WTC11 (cell line): Measurements from ENCODE around the gene MSS51. TPM values are rescaled to one million over a fixed set of nuclear protein-coding genes. Genes with fewer than 3 reads are reported as not detected.

Experiments
- ATAC-seq: fragments of 200-7000 bp; cut with Tn5 transposase; 2 replicates; pipeline ENCODE4 v1.10.0; 2021; ENCODE audit warnings: mild to moderate bottlenecking, moderate library complexity
- CTCF ChIA-PET: fragments of 300-600 bp; sonication (Branson Sonifier 250); formaldehyde crosslinking; loops from one replicate; lab custom pipeline; 2021; ENCODE audit warnings: antibody characterized with exemption; lab: Charles Lee
- POLR2A ChIA-PET: fragments of 350-600 bp; sonication (Branson Sonifier 250); formaldehyde crosslinking; loops from one replicate; lab custom pipeline; 2021; ENCODE audit warnings: antibody characterized with exemption; lab: Charles Lee
- DNase-seq: peaks from one replicate; pipeline ENCODE4 v3.0.0; 2021; ENCODE audit warnings: low spot score
- H3K27ac Mint-ChIP-seq: 2 replicates; pipeline ENCODE4 v1.8.0; 2021; ENCODE audit warnings: mixed read lengths
- H3K27me3 Mint-ChIP-seq: 2 replicates; pipeline ENCODE4 v1.8.0; 2021; ENCODE audit warnings: low read depth, mild to moderate bottlenecking, moderate library complexity, mixed read lengths
- H3K36me3 Mint-ChIP-seq: 2 replicates; pipeline ENCODE4 v1.8.0; 2021; ENCODE audit warnings: mixed read lengths
- H3K4me1 Mint-ChIP-seq: 2 replicates; pipeline ENCODE4 v1.8.0; 2022; ENCODE audit warnings: mixed read lengths
- H3K4me3 Mint-ChIP-seq: 2 replicates; pipeline ENCODE4 v1.8.0; 2021; ENCODE audit warnings: mild to moderate bottlenecking, moderate library complexity, mixed read lengths
- H3K9me3 Mint-ChIP-seq: 2 replicates; pipeline ENCODE4 v1.8.0; 2021; ENCODE audit warnings: mixed read lengths
- EMX1 ChIP-seq: fragments of 250-450 bp; sonication (Bioruptor Pico); IDR thresholded peaks from 2 replicates; pipeline ENCODE4 v1.8.0; 2021; ENCODE audit warnings: mild to moderate bottlenecking
- FOXK1 ChIP-seq: sonication (generic); formaldehyde crosslinking; IDR thresholded peaks from 2 replicates; pipeline ENCODE4 v1.8.0; 2022; ENCODE audit warnings: mild to moderate bottlenecking, moderate library complexity, missing genetic modification reagents
- GABPB1 ChIP-seq: sonication (generic); formaldehyde crosslinking; IDR thresholded peaks from 2 replicates; pipeline ENCODE4 v1.8.1; 2023; ENCODE audit warnings: mild to moderate bottlenecking, missing genetic modification reagents
- GRHL2 ChIP-seq: fragments of 250-450 bp; sonication (Bioruptor Pico); IDR thresholded peaks from 2 replicates; pipeline ENCODE4 v1.8.0; 2022; ENCODE audit warnings: mild to moderate bottlenecking, moderate library complexity; ENCODE audit not compliant: insufficient replicate concordance, severe bottlenecking
- JAZF1 ChIP-seq: fragments of 250-450 bp; sonication (Bioruptor Pico); IDR thresholded peaks from 2 replicates; pipeline ENCODE4 v1.9.0; 2021; ENCODE audit warnings: moderate library complexity, mild to moderate bottlenecking, inconsistent platforms
- KAT7 ChIP-seq: sonication (generic); formaldehyde crosslinking; IDR thresholded peaks from 2 replicates; pipeline ENCODE4 v1.8.1; 2023; ENCODE audit warnings: missing genetic modification reagents, mild to moderate bottlenecking, borderline replicate concordance
- MXD4 ChIP-seq: fragments of 250-450 bp; sonication (Bioruptor Pico); IDR thresholded peaks from 2 replicates; pipeline ENCODE4 v1.8.0; 2021; ENCODE audit warnings: mild to moderate bottlenecking, moderate library complexity, borderline replicate concordance
- NFATC4 ChIP-seq: fragments of 250-450 bp; sonication (Bioruptor Pico); IDR thresholded peaks from 2 replicates; pipeline ENCODE4 v1.9.0; 2021; ENCODE audit warnings: mild to moderate bottlenecking
- NR2C2 ChIP-seq: sonication (generic); formaldehyde crosslinking; IDR thresholded peaks from 2 replicates; pipeline ENCODE4 v1.8.0; 2022; ENCODE audit warnings: mild to moderate bottlenecking, missing genetic modification reagents
- OVOL2 ChIP-seq: fragments of 250-450 bp; sonication (Bioruptor Pico); IDR thresholded peaks from 2 replicates; pipeline ENCODE4 v1.9.0; 2021; ENCODE audit warnings: mild to moderate bottlenecking, borderline replicate concordance
- TCF7 ChIP-seq: sonication (generic); formaldehyde crosslinking; IDR thresholded peaks from 2 replicates; pipeline ENCODE4 v1.8.0; 2022; ENCODE audit warnings: mild to moderate bottlenecking, low read depth, missing genetic modification reagents, moderate library complexity
- TP53 ChIP-seq: sonication (generic); formaldehyde crosslinking; IDR thresholded peaks from 2 replicates; pipeline ENCODE4 v1.8.1; 2023; ENCODE audit warnings: mild to moderate bottlenecking, missing genetic modification reagents
- ZNF138 ChIP-seq: sonication (generic); formaldehyde crosslinking; conservative IDR thresholded peaks from 2 replicates; pipeline ENCODE4 v1.8.1; 2022; ENCODE audit warnings: mild to moderate bottlenecking, moderate library complexity, missing genetic modification reagents
- ZNF671 ChIP-seq: fragments of 250-450 bp; sonication (Bioruptor Pico); IDR thresholded peaks from 2 replicates; pipeline ENCODE4 v1.8.0; 2021; ENCODE audit warnings: mild to moderate bottlenecking
- total RNA-seq: library from RNA; stranded (reverse); gene quantifications from 3 replicates; pipeline ENCODE4 v1.2.3, GENCODE V29; 2021
- TF ChIP-seq, protein P1 (sequence below): sonication (generic); formaldehyde crosslinking; IDR thresholded peaks from 2 replicates; pipeline ENCODE4 v1.8.1; 2022; ENCODE audit warnings: missing genetic modification reagents, borderline replicate concordance
- TF ChIP-seq, protein P2 (sequence below): sonication (generic); formaldehyde crosslinking; IDR thresholded peaks from 2 replicates; pipeline ENCODE4 v1.8.0; 2023; ENCODE audit warnings: mild to moderate bottlenecking, missing genetic modification reagents
- TF ChIP-seq, protein P3 (sequence below): sonication (generic); formaldehyde crosslinking; IDR thresholded peaks from 2 replicates; pipeline ENCODE4 v1.8.0; 2022; ENCODE audit warnings: mild to moderate bottlenecking, missing genetic modification reagents
- TF ChIP-seq, protein P4 (sequence below): sonication (generic); formaldehyde crosslinking; IDR thresholded peaks from 2 replicates; pipeline ENCODE4 v1.8.0; 2022; ENCODE audit warnings: mild to moderate bottlenecking, missing genetic modification reagents
- TF ChIP-seq, protein P5 (sequence below): sonication (generic); formaldehyde crosslinking; IDR thresholded peaks from 2 replicates; pipeline ENCODE4 v1.8.0; 2023; ENCODE audit warnings: missing genetic modification reagents, mild to moderate bottlenecking, borderline replicate concordance

Gene MSS51
- total RNA-seq, 1 experiment from 2014 or later, result 3.0 TPM

DNA sequence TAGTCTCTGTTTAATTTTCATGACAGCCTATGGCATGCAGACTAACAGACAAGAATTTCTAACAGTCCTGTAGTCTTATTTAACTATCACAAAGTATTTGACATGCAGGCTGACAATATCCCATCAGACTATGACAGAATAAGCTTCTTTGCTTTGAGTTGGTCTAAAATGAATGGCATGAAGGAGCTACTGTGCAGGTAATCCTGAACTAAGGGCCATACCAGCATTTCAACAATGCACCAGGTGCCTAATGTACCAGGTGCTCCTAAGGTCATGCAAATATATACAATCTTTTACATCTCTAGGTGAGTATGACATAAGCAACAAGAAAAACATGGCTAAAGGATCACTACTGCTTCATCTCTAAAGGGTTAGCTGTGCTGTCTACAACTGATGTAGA, 13.6 kb upstream of the MSS51 start:
- ChIA-PET POLR2A (no interaction called here), CTCF (no interaction called here)
- Mint-ChIP-seq H3K4me1 (no peaks in the 10 kb centered on the region), H3K9me3 (no peaks in the 10 kb centered on the region), H3K36me3 (peaks cover 6% of the 10 kb centered on the region), H3K27me3 (no peaks in the 10 kb centered on the region), H3K27ac (no peak overlapping the region), H3K4me3 (no peak overlapping the region)
- ATAC-seq, result no peak
- TF ChIP-seq NR2C2 (no peak), TP53 (no peak), ZNF138 (CRISPR knock-in tag) (no peak), MXD4 (CRISPR knock-in tag) (no peak), NFATC4 (CRISPR knock-in tag) (no peak)
- TF ChIP-seq, protein P1, sequence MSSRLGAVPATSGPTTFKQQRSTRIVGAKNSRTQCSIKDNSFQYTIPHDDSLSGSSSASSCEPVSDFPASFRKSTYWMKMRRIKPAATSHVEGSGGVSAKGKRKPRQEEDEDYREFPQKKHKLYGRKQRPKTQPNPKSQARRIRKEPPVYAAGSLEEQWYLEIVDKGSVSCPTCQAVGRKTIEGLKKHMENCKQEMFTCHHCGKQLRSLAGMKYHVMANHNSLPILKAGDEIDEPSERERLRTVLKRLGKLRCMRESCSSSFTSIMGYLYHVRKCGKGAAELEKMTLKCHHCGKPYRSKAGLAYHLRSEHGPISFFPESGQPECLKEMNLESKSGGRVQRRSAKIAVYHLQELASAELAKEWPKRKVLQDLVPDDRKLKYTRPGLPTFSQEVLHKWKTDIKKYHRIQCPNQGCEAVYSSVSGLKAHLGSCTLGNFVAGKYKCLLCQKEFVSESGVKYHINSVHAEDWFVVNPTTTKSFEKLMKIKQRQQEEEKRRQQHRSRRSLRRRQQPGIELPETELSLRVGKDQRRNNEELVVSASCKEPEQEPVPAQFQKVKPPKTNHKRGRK (CRISPR knock-in tag), result no peak
- no peak for DNase-seq

DNA sequence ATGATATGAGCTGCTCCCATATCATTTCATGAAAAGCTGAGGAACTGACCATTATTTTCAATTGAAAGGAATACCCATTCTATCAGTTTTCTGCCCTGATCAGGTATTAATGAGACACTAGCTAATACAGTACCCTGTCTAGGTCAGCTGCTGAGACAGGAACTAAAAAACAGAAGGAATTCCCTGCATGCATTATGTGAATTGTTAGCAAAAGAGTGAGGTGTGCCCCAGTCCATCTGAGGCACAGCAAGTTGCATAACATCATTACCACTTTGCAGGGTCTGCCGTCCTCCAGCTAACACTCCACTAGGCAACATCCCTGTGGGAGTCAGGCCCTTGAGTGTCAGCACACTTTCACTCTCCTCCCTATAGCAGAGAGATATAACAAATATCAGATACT, 11.1 kb upstream of the MSS51 start:
- no peak overlapping the region for H3K4me3 Mint-ChIP-seq
- CTCF ChIA-PET, result no interaction called here
- TF ChIP-seq OVOL2 (CRISPR knock-in tag) (no peak), FOXK1 (no peak), JAZF1 (CRISPR knock-in tag) (no peak), ZNF138 (CRISPR knock-in tag) (no peak), EMX1 (no peak), TCF7 (CRISPR knock-in tag) (no peak), GABPB1 (no peak), KAT7 (CRISPR knock-in tag) (no peak), GRHL2 (CRISPR knock-in tag) (no peak), ZNF671 (CRISPR knock-in tag) (no peak)
- TF ChIP-seq, protein P2, sequence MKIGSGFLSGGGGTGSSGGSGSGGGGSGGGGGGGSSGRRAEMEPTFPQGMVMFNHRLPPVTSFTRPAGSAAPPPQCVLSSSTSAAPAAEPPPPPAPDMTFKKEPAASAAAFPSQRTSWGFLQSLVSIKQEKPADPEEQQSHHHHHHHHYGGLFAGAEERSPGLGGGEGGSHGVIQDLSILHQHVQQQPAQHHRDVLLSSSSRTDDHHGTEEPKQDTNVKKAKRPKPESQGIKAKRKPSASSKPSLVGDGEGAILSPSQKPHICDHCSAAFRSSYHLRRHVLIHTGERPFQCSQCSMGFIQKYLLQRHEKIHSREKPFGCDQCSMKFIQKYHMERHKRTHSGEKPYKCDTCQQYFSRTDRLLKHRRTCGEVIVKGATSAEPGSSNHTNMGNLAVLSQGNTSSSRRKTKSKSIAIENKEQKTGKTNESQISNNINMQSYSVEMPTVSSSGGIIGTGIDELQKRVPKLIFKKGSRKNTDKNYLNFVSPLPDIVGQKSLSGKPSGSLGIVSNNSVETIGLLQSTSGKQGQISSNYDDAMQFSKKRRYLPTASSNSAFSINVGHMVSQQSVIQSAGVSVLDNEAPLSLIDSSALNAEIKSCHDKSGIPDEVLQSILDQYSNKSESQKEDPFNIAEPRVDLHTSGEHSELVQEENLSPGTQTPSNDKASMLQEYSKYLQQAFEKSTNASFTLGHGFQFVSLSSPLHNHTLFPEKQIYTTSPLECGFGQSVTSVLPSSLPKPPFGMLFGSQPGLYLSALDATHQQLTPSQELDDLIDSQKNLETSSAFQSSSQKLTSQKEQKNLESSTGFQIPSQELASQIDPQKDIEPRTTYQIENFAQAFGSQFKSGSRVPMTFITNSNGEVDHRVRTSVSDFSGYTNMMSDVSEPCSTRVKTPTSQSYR, result no peak
- TF ChIP-seq, protein P3, sequence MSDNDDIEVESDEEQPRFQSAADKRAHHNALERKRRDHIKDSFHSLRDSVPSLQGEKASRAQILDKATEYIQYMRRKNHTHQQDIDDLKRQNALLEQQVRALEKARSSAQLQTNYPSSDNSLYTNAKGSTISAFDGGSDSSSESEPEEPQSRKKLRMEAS (CRISPR knock-in tag), result no peak
- TF ChIP-seq, protein P4, sequence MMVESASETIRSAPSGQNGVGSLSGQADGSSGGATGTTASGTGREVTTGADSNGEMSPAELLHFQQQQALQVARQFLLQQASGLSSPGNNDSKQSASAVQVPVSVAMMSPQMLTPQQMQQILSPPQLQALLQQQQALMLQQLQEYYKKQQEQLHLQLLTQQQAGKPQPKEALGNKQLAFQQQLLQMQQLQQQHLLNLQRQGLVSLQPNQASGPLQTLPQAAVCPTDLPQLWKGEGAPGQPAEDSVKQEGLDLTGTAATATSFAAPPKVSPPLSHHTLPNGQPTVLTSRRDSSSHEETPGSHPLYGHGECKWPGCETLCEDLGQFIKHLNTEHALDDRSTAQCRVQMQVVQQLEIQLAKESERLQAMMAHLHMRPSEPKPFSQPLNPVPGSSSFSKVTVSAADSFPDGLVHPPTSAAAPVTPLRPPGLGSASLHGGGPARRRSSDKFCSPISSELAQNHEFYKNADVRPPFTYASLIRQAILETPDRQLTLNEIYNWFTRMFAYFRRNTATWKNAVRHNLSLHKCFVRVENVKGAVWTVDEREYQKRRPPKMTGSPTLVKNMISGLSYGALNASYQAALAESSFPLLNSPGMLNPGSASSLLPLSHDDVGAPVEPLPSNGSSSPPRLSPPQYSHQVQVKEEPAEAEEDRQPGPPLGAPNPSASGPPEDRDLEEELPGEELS (CRISPR knock-in tag), result no peak
- TF ChIP-seq, protein P5, sequence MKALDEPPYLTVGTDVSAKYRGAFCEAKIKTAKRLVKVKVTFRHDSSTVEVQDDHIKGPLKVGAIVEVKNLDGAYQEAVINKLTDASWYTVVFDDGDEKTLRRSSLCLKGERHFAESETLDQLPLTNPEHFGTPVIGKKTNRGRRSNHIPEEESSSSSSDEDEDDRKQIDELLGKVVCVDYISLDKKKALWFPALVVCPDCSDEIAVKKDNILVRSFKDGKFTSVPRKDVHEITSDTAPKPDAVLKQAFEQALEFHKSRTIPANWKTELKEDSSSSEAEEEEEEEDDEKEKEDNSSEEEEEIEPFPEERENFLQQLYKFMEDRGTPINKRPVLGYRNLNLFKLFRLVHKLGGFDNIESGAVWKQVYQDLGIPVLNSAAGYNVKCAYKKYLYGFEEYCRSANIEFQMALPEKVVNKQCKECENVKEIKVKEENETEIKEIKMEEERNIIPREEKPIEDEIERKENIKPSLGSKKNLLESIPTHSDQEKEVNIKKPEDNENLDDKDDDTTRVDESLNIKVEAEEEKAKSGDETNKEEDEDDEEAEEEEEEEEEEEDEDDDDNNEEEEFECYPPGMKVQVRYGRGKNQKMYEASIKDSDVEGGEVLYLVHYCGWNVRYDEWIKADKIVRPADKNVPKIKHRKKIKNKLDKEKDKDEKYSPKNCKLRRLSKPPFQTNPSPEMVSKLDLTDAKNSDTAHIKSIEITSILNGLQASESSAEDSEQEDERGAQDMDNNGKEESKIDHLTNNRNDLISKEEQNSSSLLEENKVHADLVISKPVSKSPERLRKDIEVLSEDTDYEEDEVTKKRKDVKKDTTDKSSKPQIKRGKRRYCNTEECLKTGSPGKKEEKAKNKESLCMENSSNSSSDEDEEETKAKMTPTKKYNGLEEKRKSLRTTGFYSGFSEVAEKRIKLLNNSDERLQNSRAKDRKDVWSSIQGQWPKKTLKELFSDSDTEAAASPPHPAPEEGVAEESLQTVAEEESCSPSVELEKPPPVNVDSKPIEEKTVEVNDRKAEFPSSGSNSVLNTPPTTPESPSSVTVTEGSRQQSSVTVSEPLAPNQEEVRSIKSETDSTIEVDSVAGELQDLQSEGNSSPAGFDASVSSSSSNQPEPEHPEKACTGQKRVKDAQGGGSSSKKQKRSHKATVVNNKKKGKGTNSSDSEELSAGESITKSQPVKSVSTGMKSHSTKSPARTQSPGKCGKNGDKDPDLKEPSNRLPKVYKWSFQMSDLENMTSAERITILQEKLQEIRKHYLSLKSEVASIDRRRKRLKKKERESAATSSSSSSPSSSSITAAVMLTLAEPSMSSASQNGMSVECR, result no peak
- DNase-seq, result no peak
- no peak overlapping the region for H3K27ac Mint-ChIP-seq
- H3K9me3 Mint-ChIP-seq, result no peaks in the 10 kb centered on the region
- H3K36me3 Mint-ChIP-seq, result peaks cover 6% of the 10 kb centered on the region
- no peaks in the 10 kb centered on the region for H3K4me1 Mint-ChIP-seq
- POLR2A ChIA-PET, result no interaction called here
- no peaks in the 10 kb centered on the region for H3K27me3 Mint-ChIP-seq
- no peak for ATAC-seq
